GM10266 (cell line): ENCODE results near the gene FSIP1.

ENCODE experiments used
- DNase-seq: peaks from one replicate; pipeline ENCODE4 v3.0.0; 2012; ENCODE audit errors: extremely low spot score
- TF ChIP-seq, protein P1 (sequence below): IDR thresholded peaks from 2 replicates; pipeline ENCODE4 v1.5.1; 2012; ENCODE audit warnings: mild to moderate bottlenecking, low read depth; ENCODE audit not compliant: control insufficient read depth, insufficient read depth; ENCODE audit errors: missing control alignments

The FSIP1 gene

DNA sequence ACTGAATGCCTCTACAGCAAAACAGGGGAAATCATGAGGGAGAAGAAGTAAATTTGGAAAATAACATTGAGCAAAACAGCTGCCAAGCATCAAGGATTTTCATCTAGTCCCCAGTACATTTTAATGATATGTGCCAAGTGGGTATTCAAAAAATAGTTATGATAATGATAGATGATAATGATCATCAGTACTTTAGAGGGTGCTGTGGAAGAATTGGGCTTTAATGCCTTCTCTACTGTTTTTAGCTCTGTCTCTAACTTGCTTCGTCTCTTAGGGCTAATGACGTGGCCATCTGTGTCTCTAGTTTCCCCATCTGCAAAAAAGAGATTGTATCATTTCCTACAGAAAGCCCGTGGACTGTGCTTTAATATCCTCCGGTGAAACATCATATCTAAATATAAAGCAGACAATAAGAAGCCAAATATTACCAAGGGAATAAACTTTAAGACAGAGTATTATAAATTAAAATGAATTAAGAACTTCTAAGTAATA lies 10.2 kb upstream of the FSIP1 start:
- DNase-seq, result no peak
- TF ChIP-seq, protein P1, sequence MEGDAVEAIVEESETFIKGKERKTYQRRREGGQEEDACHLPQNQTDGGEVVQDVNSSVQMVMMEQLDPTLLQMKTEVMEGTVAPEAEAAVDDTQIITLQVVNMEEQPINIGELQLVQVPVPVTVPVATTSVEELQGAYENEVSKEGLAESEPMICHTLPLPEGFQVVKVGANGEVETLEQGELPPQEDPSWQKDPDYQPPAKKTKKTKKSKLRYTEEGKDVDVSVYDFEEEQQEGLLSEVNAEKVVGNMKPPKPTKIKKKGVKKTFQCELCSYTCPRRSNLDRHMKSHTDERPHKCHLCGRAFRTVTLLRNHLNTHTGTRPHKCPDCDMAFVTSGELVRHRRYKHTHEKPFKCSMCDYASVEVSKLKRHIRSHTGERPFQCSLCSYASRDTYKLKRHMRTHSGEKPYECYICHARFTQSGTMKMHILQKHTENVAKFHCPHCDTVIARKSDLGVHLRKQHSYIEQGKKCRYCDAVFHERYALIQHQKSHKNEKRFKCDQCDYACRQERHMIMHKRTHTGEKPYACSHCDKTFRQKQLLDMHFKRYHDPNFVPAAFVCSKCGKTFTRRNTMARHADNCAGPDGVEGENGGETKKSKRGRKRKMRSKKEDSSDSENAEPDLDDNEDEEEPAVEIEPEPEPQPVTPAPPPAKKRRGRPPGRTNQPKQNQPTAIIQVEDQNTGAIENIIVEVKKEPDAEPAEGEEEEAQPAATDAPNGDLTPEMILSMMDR, result no peak

DNA sequence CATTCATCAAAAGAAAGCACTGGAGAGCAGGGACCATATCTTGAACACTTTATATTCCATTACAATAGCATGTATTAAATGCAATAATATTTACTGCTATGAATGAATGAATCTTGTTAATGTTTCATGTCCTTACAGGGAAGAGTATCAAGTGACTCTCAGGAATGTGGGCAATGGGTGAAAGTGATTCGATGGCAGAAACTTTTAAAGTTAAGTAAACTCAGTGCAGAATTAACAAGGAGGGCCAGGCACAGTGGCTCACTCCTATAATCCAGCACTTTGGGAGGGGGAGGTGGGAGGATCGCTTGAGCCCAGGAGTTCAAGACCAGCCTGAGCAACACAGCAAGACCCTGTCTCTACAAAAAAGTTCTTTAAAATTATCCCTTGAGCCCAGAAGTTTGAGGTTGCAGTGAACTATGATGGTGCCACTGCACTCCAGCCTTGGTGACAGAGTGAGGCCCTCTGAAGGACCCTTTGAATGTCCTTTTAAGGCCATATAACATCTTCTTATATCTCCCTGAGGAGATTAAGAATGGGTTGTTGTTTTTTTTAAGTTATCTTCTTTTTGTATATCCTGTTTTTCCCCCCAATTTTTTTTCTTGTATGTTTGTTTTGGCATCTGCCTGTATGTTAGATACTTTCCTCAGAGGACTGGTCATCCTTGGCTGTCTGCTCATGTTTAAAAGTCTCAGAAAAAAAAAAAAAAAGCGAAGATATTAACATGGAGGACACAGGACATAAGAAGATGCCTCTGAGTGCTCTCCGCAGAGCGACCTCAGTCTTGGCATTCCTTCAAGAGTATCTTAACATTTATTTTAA lies 9.6 kb upstream of the FSIP1 start:
- TF ChIP-seq, protein P1, result no peak
- DNase-seq, result no peak

DNA sequence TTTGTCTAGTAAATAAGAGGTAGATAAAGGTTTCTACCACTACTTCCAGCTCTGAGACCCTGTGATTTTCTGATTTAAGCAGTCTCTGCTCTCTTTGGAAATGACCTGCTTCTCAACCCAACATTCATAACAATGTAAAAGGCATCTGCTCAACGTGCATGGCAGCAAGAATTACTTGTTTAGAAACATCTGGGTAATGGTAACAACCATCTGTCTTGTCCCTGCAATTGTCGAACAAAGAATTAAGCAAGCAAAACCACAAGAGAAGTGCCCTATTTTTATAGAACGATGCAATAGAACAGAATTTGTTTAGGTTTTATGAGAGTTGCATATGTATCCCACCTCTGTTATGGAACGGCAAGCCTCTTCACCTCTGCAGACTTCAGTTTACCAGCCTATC lies 7.1 kb upstream of the FSIP1 start:
- no peak for DNase-seq

DNA sequence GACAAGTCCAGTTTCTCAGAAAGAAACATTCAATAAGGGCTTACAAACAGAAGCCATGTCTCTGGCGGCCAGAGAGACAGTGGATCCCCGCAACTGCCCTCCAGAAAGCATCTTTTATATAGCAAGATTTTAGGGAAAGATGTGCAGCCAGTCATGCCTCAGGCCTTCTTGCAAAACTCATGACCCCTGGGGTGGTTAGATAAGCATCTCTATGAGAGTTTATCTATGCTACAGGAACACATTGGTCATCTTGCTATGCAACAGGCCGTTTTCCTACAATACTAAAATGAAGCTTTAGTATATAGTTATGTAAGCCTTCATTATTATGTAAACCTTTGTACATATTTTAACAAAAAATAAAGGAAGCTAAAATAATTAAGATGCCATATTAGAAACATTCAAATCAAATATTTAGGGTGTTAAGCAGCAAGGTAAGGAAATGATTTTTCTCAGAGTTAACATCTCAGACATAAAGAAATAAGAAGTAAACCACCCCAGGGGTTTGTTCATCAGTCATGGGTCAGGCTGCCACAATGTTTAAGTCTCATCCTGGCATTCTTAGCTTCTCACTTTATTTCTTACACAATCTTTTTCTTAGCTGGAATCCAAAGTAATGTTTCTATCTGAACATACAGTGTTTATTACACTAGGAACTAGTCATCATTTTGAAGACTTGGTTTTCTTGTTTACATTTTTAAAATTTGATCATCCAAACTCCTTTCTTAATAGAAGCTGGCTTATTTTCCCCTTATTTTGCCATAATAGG lies 6.3 kb upstream of the FSIP1 start:
- TF ChIP-seq, protein P1, result no peak
- DNase-seq, result no peak

More for the DNA sequence above, 7.1 kb upstream of the FSIP1 start:
- TF ChIP-seq, protein P1, result no peak

DNA sequence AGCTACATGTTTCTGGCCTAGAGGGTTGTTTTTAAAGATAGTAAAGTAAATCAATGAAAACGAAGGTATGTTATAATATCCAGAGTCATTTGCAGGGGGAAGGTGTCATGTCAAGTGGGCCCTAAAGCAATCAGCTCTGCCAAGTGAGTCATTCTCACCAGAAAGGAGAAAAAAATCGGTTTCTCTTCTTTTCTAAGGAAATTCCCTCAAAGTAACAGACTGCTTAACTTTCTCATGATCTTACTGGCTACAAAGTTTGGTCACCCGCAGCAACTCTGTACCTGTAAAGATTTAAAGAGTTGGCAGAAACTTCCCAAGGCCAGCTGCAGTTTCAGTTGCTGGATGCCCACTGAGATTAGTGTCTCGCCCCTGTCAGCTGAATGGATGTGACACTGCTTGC lies 5.5 kb upstream of the FSIP1 start:
- TF ChIP-seq, protein P1, result no peak
- DNase-seq, result no peak

DNA sequence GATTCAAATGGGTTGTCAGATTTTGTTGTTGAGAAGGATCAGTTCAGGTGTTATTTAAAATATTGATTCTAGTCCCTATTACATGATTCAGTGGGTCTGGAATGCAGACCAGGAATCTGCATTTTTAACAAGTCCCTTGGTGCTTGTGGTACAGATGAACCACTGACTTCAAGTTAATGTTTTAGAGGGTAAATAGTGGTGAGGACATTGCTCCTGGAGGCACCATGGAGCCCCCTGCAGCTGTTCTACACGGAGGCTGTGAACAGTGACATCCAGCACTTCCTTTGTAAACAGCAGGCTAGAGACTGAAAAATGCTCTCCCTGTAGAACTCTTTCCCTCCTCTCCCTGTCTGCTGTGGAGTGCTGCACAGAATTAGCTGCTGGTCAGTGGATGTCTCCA lies 4.8 kb upstream of the FSIP1 start:
- TF ChIP-seq, protein P1, result no peak
- no peak for DNase-seq
